ENCODE measurements around the gene ZBTB2.

- TF ChIP-seq CTCF (IDR thresholded peaks at IDR 0.05) (no peak), POLR2AphosphoS5 (IDR thresholded peaks at IDR 0.05) (no peak), POLR2A (IDR thresholded peaks at IDR 0.05) (no peak)
These were observed 64.3 kb downstream of the ZBTB2 start for GRCh38 chr6:151327101-151327500.
